ENCODE results near the gene TSPAN32. TPM values are rescaled to one million over a fixed set of nuclear protein-coding genes. Genes with fewer than 3 reads are reported as not detected.

Gene TSPAN32
- polyA plus RNA-seq, 1 donor (not counting 4 experiments of a cell fraction or from before 2014, with no cell fraction given): not detected

DNA sequence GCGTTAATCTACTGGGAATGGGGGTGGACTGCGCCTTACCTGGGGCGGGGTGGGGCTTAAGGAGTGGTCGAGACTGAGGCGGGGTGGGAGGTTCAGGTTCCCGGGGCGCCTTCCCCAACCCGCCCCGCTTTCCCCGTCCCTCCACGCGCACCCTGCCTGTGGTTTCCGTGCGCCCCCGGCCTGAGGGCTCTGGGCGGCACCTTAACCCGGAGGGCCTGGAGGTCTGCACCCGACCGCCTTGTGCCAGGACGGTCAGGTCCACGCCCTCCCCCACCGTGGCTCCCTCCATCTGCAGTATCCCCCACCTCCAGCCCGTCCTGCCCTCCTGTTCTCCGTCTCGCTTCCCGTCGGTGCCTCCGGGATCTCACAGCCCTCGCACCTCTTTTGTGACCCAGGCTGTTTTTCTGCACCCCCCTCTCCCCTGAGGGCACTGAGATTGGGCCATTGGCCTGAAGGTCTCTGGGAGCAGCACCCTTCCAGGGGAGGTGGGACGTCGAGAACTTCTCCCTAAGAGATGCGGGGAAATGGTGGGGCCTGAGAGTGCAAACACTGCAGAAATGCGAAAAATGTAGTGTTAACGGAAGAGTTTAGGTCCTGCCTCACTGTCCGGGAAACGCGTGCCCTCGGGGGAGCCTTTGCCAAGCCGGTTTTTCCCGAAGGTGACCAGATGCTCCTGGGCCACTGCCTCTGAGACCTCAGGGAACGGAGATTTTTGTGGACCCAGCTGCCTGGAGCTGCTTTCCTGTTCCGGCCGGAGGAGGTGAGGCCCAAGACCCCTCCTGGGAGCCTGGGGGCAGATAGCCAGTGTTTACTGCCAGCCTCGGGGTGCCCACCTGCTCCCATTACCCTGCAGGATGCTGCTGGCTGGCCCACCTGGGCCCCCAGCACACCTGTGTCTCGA, 30.2 kb upstream of the TSPAN32 start:
- no peak overlapping the region for H2AFZ ChIP-seq (ENCODE audit: control insufficient read depth, low read length)
- H3K27ac ChIP-seq (ENCODE audit: control insufficient read depth, insufficient read depth, low read length): no peak overlapping the region
- no peak for DNase-seq (ENCODE audit: low read depth, low spot score)
- FAIRE-seq: no peak
- no peak overlapping the region for H3K9ac ChIP-seq (ENCODE audit: control insufficient read depth, extremely low read depth, insufficient read depth, low read length)
- no peaks in the 10 kb centered on the region for H3K9me1 ChIP-seq (ENCODE audit: control insufficient read depth, extremely low read depth, insufficient read depth, low read length)
- H4K20me1 ChIP-seq (ENCODE audit: control insufficient read depth, extremely low read depth, insufficient read depth, low read length): no peaks in the 10 kb centered on the region
- no peak for TF ChIP-seq EZH2 (IDR thresholded peaks at IDR 0.05; ENCODE audit: low read length)
- TF ChIP-seq, protein P1, sequence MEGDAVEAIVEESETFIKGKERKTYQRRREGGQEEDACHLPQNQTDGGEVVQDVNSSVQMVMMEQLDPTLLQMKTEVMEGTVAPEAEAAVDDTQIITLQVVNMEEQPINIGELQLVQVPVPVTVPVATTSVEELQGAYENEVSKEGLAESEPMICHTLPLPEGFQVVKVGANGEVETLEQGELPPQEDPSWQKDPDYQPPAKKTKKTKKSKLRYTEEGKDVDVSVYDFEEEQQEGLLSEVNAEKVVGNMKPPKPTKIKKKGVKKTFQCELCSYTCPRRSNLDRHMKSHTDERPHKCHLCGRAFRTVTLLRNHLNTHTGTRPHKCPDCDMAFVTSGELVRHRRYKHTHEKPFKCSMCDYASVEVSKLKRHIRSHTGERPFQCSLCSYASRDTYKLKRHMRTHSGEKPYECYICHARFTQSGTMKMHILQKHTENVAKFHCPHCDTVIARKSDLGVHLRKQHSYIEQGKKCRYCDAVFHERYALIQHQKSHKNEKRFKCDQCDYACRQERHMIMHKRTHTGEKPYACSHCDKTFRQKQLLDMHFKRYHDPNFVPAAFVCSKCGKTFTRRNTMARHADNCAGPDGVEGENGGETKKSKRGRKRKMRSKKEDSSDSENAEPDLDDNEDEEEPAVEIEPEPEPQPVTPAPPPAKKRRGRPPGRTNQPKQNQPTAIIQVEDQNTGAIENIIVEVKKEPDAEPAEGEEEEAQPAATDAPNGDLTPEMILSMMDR (optimal IDR thresholded peaks at IDR 0.05 in 1 of 3, IDR thresholded peaks at IDR 0.05 in 1 of 3, conservative IDR thresholded peaks at IDR 0.05 in 1 of 3; ENCODE audit: extremely low read depth in 1 of 3, insufficient read depth in 2 of 3, low read length in 3 of 3): no peak
- H3K79me2 ChIP-seq (ENCODE audit: control insufficient read depth, insufficient read depth, low read length): no peaks in the 10 kb centered on the region
- H3K4me1 ChIP-seq (ENCODE audit: control insufficient read depth, extremely low read depth, insufficient read depth, low read length): peaks cover 3% of the 10 kb centered on the region
- no peaks in the 10 kb centered on the region for H3K9me3 ChIP-seq (ENCODE audit: control insufficient read depth, low read depth, low read length)
- H3K36me3 ChIP-seq (ENCODE audit: control insufficient read depth in 2 of 2, extremely low read depth in 1 of 2, insufficient read depth in 2 of 2, low read length in 2 of 2): no peaks in the 10 kb centered on the region
- no peak overlapping the region for H3K4me2 ChIP-seq (ENCODE audit: control insufficient read depth, extremely low read depth, insufficient read depth, low read depth, low read length)
- no peak overlapping the region for H3K4me3 ChIP-seq (ENCODE audit: control insufficient read depth in 2 of 3, extremely low read depth in 1 of 3, insufficient read depth in 2 of 3, low read depth in 1 of 3, low read length in 3 of 3)
- peaks cover 51% of the 10 kb centered on the region for H3K27me3 ChIP-seq (ENCODE audit: control insufficient read depth, extremely low read depth, insufficient read depth, low read length)
- dilution Hi-C loops (cut with MboI; ENCODE audit: extremely low pct_ligation_motif_present, low sequenced_read_pairs): no loop called here

GRCh38 chr11:2272228-2272945, 29.4 kb upstream of the TSPAN32 start:
- Histone ChIP-seq H3K36me3 (ENCODE audit: control insufficient read depth in 2 of 2, extremely low read depth in 1 of 2, insufficient read depth in 2 of 2, low read length in 2 of 2) (no peaks in the 10 kb centered on the region), H2AFZ (ENCODE audit: control insufficient read depth, low read length) (no peak overlapping the region), H3K79me2 (ENCODE audit: control insufficient read depth, insufficient read depth, low read length) (no peaks in the 10 kb centered on the region), H3K4me3 (ENCODE audit: control insufficient read depth in 2 of 3, extremely low read depth in 1 of 3, insufficient read depth in 2 of 3, low read depth in 1 of 3, low read length in 3 of 3) (no peak overlapping the region), H3K4me2 (ENCODE audit: control insufficient read depth, extremely low read depth, insufficient read depth, low read depth, low read length) (no peak overlapping the region), H3K9me3 (ENCODE audit: control insufficient read depth, low read depth, low read length) (no peaks in the 10 kb centered on the region), H3K9ac (ENCODE audit: control insufficient read depth, extremely low read depth, insufficient read depth, low read length) (no peak overlapping the region), H3K9me1 (ENCODE audit: control insufficient read depth, extremely low read depth, insufficient read depth, low read length) (no peaks in the 10 kb centered on the region), H4K20me1 (ENCODE audit: control insufficient read depth, extremely low read depth, insufficient read depth, low read length) (no peaks in the 10 kb centered on the region), H3K27ac (ENCODE audit: control insufficient read depth, insufficient read depth, low read length) (no peak overlapping the region), H3K4me1 (ENCODE audit: control insufficient read depth, extremely low read depth, insufficient read depth, low read length) (peaks cover 3% of the 10 kb centered on the region), H3K27me3 (ENCODE audit: control insufficient read depth, extremely low read depth, insufficient read depth, low read length) (peaks cover 52% of the 10 kb centered on the region)
- dilution Hi-C loops (cut with MboI; ENCODE audit: extremely low pct_ligation_motif_present, low sequenced_read_pairs): no loop called here
- no peak for DNase-seq (ENCODE audit: low read depth, low spot score)
- no peak for FAIRE-seq
- TF ChIP-seq, protein P1 (optimal IDR thresholded peaks at IDR 0.05 in 1 of 3, IDR thresholded peaks at IDR 0.05 in 1 of 3, conservative IDR thresholded peaks at IDR 0.05 in 1 of 3; ENCODE audit: extremely low read depth in 1 of 3, insufficient read depth in 2 of 3, low read length in 3 of 3): no peak
- TF ChIP-seq EZH2 (IDR thresholded peaks at IDR 0.05; ENCODE audit: low read length): no peak

Measured in keratinocyte (primary cell).